T-helper 1 cell treated with Interleukin-12 subunit alpha and Interleukin-12 subunit beta and Interleukin-4 antibody, amounts not matched to agents 30 ng/mL and 1 ng/mL, for 36 hours (primary cell): ENCODE results near the gene STON2. TPM values are rescaled to one million over a fixed set of nuclear protein-coding genes. Genes with fewer than 3 reads are reported as not detected.

Source experiments
- intact Hi-C: fragments of 100-400 bp; cut with micrococcal nuclease; formaldehyde crosslinking; loops from one replicate; pipeline ENCODE4 v1.15.1; 2024
- total RNA-seq: library from RNA; stranded (reverse); gene quantifications from 2 replicates; pipeline ENCODE4 v1.2.3, GENCODE V29; 2022

STON2 gene
- total RNA-seq, 1 donor from 2014 or later, result 1.5 TPM

- intact Hi-C loops, result no loop called here
These were observed 95.1 kb downstream of the STON2 start for GRCh38 chr14:81305065-81305464.

GRCh38 chr14:81303258-81303935, 96.7 kb downstream of the STON2 start:
- intact Hi-C loops, result no loop called here

GRCh38 chr14:81302638-81303037, 97.5 kb downstream of the STON2 start:
- intact Hi-C loops, result no loop called here

- intact Hi-C loops, result no loop called here
These were observed 98.3 kb downstream of the STON2 start for GRCh38 chr14:81301813-81302212.

- intact Hi-C loops, result no loop called here
These were observed 98.8 kb downstream of the STON2 start for GRCh38 chr14:81301371-81301770.

- intact Hi-C loops, result no loop called here
These were observed 101.2 kb downstream of the STON2 start for GRCh38 chr14:81298911-81299310.

- intact Hi-C loops, result no loop called here
These were observed 102.0 kb downstream of the STON2 start for GRCh38 chr14:81298122-81298521.

- intact Hi-C loops, result no loop called here
These were observed 103.9 kb downstream of the STON2 start for GRCh38 chr14:81295958-81296923.

- intact Hi-C loops, result no loop called here
These were observed 110.6 kb downstream of the STON2 start for GRCh38 chr14:81289516-81289915.

GRCh38 chr14:81286574-81287370, 113.4 kb downstream of the STON2 start:
- intact Hi-C loops, result no loop called here

GRCh38 chr14:81285245-81285644, 114.9 kb downstream of the STON2 start:
- intact Hi-C loops, result no loop called here

GRCh38 chr14:81281332-81281731, 118.8 kb downstream of the STON2 start:
- intact Hi-C loops, result no loop called here

GRCh38 chr14:81280136-81280791, 119.9 kb downstream of the STON2 start:
- intact Hi-C loops, result no loop called here

GRCh38 chr14:81277096-81277495, 123.0 kb downstream of the STON2 start:
- intact Hi-C loops, result no loop called here

- intact Hi-C loops, result no loop called here
These were observed 123.8 kb downstream of the STON2 start for GRCh38 chr14:81276073-81277069.

- intact Hi-C loops, result no loop called here
These were observed 124.6 kb downstream of the STON2 start for GRCh38 chr14:81275305-81276072.

GRCh38 chr14:81273961-81274575, 126.1 kb downstream of the STON2 start:
- intact Hi-C loops, result no loop called here

- intact Hi-C loops, result no loop called here
These were observed 126.6 kb downstream of the STON2 start for GRCh38 chr14:81273521-81273920.

- intact Hi-C loops, result no loop called here
These were observed 127.8 kb downstream of the STON2 start for GRCh38 chr14:81272317-81272716.
